Activated CD8-positive, alpha-beta memory T cell treated with anti-CD3 and anti-CD28 coated beads for 48 hours (primary cell): Measurements from ENCODE around the gene ASAP2.

Source experiments
- DNase-seq, 3 experiments: peaks; one replicate each; pipeline ENCODE4 v3.0.0-alpha.2; 2020; ENCODE audit warnings: low read depth in 2 of 3, low spot score in 2 of 3

ASAP2 gene

GRCh38 chr2:9273486-9274130 lies 67.0 kb downstream of the ASAP2 start:
- no peak for DNase-seq

- no peak for DNase-seq
Measured at GRCh38 chr2:9274701-9275343, 68.2 kb downstream of the ASAP2 start.

- DNase-seq: no peak
Measured at GRCh38 chr2:9275399-9275798, 68.8 kb downstream of the ASAP2 start.

GRCh38 chr2:9276074-9276473 lies 69.5 kb downstream of the ASAP2 start:
- no peak for DNase-seq

- no peak for DNase-seq
Measured at GRCh38 chr2:9276901-9277451, 70.4 kb downstream of the ASAP2 start.

GRCh38 chr2:9278439-9278838 lies 71.8 kb downstream of the ASAP2 start:
- no peak for DNase-seq

- DNase-seq: no peak
Measured at GRCh38 chr2:9279426-9279825, 72.8 kb downstream of the ASAP2 start.

GRCh38 chr2:9280224-9280623 lies 73.6 kb downstream of the ASAP2 start:
- no peak for DNase-seq

- no peak for DNase-seq
Measured at GRCh38 chr2:9281145-9281544, 74.5 kb downstream of the ASAP2 start.

GRCh38 chr2:9282128-9283112 lies 75.8 kb downstream of the ASAP2 start:
- no peak for DNase-seq

GRCh38 chr2:9284521-9285297 lies 78.1 kb downstream of the ASAP2 start:
- DNase-seq: no peak

GRCh38 chr2:9285385-9285920 lies 78.8 kb downstream of the ASAP2 start:
- DNase-seq: no peak

- no peak for DNase-seq
Measured at GRCh38 chr2:9285921-9286320, 79.3 kb downstream of the ASAP2 start.

GRCh38 chr2:9286554-9287399 lies 80.2 kb downstream of the ASAP2 start:
- no peak for DNase-seq

GRCh38 chr2:9287400-9288045 lies 80.9 kb downstream of the ASAP2 start:
- no peak for DNase-seq

GRCh38 chr2:9288233-9288632 lies 81.6 kb downstream of the ASAP2 start:
- no peak for DNase-seq

- no peak for DNase-seq
Measured at GRCh38 chr2:9288681-9289338, 82.2 kb downstream of the ASAP2 start.

GRCh38 chr2:9291331-9291730 lies 84.7 kb downstream of the ASAP2 start:
- no peak for DNase-seq

GRCh38 chr2:9291866-9292265 lies 85.3 kb downstream of the ASAP2 start:
- no peak for DNase-seq
